Body of pancreas (tissue), 4 donors: ENCODE measurements around the gene KIF5A.

Source experiments
- CTCF ChIP-seq, 7 experiments: fragments of 450-650 bp in 4 of 7; fragments of 200-600 bp in 3 of 7; sonication (generic) in 3 of 7; IDR thresholded peaks; one replicate each; pipeline ENCODE4 v1.5.1; 2016 to 2019; ENCODE audit warnings: antibody characterized with exemption in 7 of 7
- POLR2A ChIP-seq, 3 donors: fragments of 450-650 bp; IDR thresholded peaks; one replicate each; pipeline ENCODE4 v1.6.1; 2016; ENCODE audit warnings: antibody characterized with exemption in 3 of 3, mild to moderate bottlenecking in 2 of 3

GRCh38 chr12:57583008-57583831 is 33.4 kb downstream of the KIF5A start:
- TF ChIP-seq CTCF (IDR thresholded peaks at IDR 0.05) (peak; percentile 89 to 97 (median 95)), POLR2A (IDR thresholded peaks at IDR 0.05) (no peak)
